Skeletal muscle satellite cell (primary cell): ENCODE measurements around the gene INPP5A.

Experiments used
- H3K27me3 ChIP-seq: 2 replicates; pipeline ENCODE4 v1.7.0; 2013; ENCODE audit warnings: low read length; ENCODE audit not compliant: control insufficient read depth, insufficient read depth
- H3K36me3 ChIP-seq: 2 replicates; pipeline ENCODE4 v1.7.0; 2013; ENCODE audit warnings: mild to moderate bottlenecking, control low read depth, low read length; ENCODE audit not compliant: insufficient read depth
- H3K4me1 ChIP-seq: 2 replicates; pipeline ENCODE4 v1.7.0; 2013; ENCODE audit warnings: low read length; ENCODE audit not compliant: control insufficient read depth, insufficient read depth
- H3K4me2 ChIP-seq: 2 replicates; pipeline ENCODE4 v1.7.0; 2013; ENCODE audit warnings: mild to moderate bottlenecking, low read length
- H3K4me3 ChIP-seq: 2 replicates; pipeline ENCODE4 v1.7.0; 2013; ENCODE audit warnings: low read length
- H3K9ac ChIP-seq: 2 replicates; pipeline ENCODE4 v1.7.0; 2013; ENCODE audit warnings: mild to moderate bottlenecking, low read depth, low read length, moderate library complexity
- H3K9me3 ChIP-seq: replicated peaks from 2 replicates; pipeline ENCODE4 v1.7.0; 2013; ENCODE audit warnings: mild to moderate bottlenecking, control low read depth, low read length

The INPP5A gene

DNA sequence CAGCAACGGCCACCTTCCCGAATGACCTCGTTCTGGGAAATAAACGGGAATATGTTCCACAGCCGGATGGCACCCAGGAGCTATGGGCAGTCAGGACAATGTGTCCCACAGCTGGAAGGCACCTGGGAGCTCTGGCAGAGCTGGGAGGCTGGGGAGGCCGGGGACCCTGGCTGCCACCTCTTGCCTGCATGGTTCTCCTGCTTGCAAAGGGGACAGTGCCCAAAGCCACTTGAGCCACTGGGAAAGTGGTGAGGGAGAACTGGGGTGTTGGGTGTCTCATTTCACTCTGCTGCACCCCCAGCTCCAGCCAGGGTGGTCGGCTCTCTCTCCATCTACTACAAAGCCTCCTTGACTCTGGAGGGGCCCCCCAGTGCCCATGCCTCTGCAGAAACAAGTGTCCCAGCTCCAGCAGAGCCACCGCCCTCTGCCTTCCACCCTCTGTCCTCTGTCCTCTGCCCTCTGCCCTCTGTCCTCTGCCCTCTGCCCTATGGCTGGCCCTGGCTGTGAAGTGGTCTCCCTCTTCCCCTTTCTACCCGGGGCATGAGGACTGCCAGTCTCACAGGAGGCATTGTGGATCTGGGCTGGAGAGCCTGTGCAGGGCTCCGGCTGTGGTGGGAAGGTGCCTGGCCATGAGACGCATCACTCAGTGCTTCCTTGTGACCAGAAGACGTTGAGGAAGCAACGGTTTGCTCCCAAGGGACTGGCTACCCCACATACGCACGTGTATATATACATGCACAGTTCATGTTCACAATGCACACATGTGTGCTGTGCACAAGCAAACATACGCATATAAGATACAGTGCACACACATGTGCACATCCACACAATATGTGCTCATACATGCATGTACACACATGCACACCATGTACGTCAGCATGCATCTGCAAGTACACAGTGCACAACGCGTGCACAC, 21.5 kb upstream of the INPP5A start:
- peaks cover 28% of the 10 kb centered on the region for H3K4me1 ChIP-seq
- peak overlapping the region; percentile 83 for H3K4me2 ChIP-seq
- no peak overlapping the region for H3K4me3 ChIP-seq
- no peaks in the 10 kb centered on the region for H3K36me3 ChIP-seq
- H3K9me3 ChIP-seq = no peaks in the 10 kb centered on the region
- peak overlapping the region; percentile 78 for H3K9ac ChIP-seq
- H3K27me3 ChIP-seq = peaks cover 9% of the 10 kb centered on the region

DNA sequence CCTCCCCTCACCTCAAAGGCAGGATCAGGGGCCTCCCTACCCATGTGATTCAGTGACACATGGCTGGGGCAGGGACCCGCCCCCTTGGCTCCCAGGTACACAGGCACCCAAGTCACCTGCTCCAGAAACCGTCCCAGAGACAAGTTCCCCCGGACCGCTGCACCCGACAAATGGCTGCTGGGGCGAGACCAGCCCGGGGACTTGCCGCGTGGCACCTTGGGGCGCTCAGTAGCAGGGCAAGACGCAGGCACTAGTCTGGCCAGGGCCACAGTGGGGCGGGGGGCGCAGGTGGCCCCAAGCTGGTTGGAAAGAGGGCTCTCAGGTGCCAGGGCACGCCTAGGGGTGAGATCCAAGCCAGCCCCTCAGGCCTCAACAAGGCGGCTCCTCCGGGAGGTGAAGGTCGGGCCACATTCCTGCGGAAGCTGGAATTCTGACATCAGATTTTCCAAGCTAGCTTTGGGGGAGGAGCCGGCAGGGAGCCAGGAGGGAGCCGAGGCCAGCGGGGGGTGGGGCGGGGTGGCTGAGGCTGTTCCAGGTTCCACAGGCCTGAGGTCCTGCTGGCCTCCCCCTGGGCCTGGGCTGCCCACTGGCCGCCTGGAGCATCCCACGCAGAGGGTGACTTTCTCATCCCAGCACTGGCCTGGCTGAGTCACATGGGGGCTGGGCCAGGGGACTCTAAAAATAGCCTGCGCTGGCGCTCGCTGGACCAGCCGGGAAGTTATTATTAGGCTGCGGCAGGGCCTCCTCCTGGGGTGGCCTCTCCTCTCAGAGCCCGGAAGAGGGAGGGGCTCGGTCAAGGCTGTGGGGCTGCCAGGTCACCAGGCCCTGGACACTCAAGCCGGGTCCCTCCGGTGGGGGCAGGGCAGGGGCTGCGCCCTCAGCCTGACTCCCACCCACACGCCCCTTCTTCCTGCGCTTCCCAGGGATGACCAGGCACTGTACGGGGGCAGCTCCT, 20.5 kb upstream of the INPP5A start:
- H3K27me3 ChIP-seq = peaks cover 4% of the 10 kb centered on the region
- H3K4me3 ChIP-seq = peak overlapping the region; percentile 59
- peaks cover 28% of the 10 kb centered on the region for H3K4me1 ChIP-seq
- no peaks in the 10 kb centered on the region for H3K9me3 ChIP-seq
- H3K4me2 ChIP-seq = peak overlapping the region; percentile 83
- H3K9ac ChIP-seq = peak overlapping the region; percentile 78
- no peaks in the 10 kb centered on the region for H3K36me3 ChIP-seq

DNA sequence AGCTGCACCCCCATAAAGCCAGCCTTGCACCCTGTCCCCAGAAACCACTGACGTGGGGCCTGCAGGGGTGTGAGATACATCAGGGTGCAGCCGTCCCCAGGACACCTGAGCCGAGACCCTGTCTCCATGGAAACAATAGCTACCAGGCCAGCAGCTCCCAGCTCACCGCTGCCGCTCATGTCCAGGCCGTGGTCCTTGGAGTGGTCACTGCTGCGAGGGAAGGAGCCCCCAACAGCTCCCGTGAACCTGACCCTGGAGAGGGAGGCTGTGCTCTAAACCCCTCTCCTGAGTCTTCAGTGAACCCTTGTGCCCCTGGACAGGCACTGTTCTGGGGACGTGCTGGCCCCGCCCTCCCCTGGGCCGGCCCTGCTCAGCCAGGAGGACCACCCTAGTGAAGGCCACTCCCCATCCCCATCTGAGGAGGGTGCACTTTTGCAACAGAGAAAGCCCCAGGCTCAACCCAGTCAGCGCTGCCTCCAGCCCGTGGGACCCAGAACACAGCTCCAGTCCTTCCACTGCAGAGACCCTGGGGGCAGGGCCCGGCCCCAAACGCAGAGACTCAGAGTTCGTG, 19.6 kb upstream of the INPP5A start:
- H3K9ac ChIP-seq = peak overlapping the region; percentile 78
- H3K36me3 ChIP-seq = no peaks in the 10 kb centered on the region
- peak overlapping the region; percentile 83 for H3K4me2 ChIP-seq
- H3K27me3 ChIP-seq = no peaks in the 10 kb centered on the region
- H3K4me1 ChIP-seq = peaks cover 28% of the 10 kb centered on the region
- H3K4me3 ChIP-seq = peak overlapping the region; percentile 59
- no peaks in the 10 kb centered on the region for H3K9me3 ChIP-seq

DNA sequence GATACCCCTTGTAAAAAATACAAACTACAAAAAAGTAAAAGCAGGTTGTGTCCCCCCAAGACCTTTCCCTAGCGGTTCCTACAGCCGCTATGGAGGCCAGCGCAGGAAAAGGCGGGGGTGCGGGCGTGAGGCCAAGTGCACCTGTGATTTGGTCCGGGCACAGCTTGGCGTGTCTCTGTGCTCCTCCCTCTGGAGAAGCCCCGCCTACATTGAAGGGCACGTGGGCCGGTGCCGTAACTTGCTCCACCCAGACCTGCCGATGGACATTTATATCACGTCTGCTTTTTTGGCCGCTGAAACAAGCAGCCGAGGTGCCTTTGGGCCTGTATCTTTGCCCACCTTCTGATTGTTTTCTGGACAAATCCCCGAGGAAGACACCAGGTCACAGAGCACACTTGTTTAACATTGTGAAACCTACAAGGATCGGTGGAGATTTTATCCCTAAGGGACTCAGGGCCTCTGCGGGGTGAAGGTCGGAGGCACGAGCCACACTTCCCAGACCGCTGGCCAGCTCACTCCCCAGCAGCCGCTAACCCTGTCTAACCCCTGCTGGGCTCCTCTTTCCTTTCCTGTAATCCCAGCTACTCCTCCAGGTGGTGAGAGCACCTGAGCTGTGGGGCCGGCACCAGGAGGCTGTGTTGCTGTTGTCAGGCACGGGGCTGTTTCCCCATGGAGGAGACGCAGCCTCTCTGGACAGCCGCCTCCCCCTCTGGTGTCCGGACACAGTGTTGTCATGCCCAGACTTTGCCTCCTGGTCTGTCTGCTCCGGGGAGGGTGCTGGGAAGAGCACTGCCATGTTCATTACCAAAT, 18.8 kb upstream of the INPP5A start:
- Histone ChIP-seq H3K9me3 (no peaks in the 10 kb centered on the region), H3K9ac (no peak overlapping the region), H3K36me3 (no peaks in the 10 kb centered on the region), H3K4me3 (no peak overlapping the region), H3K4me1 (peaks cover 28% of the 10 kb centered on the region), H3K4me2 (no peak overlapping the region), H3K27me3 (peaks cover 6% of the 10 kb centered on the region)

DNA sequence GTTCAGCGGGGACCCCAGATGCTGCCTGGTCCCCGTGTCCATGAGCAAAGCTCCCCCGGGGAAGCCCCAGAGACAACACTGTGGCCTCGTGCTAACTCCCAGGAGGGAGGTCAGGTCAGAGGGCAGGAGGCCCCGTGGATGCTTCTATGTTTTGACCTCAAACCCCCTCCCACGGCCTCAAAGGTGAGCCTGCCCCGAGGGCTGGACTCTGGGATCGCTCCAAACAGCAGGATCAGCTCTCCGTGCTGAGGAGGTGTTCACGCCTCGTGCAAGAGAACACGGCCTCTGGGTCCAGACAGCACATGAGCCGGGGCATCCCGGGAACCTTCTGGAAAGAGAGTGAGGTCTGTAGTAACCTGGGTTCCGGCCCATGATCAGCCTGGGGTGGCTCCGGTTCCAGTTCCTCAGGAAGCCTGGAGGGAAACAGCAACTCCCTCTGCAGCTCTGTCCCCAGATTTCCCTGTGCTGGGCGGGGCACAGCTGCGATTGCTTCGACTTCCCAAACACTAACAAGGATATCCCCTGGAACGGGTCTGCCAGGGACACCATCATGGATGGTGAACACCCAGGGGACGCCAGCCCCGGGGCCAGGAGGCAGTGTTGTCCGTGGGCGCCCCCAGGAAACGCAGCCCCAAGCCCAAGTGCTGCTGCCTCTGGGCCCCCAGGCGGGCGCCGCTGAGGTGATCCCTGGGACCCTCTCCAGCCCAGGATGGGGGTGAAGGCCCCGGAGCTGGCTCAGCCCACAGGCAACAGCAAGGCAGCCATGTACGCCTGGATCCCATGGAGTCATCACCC, 18.0 kb upstream of the INPP5A start:
- H3K4me1 ChIP-seq = peaks cover 28% of the 10 kb centered on the region
- H3K4me3 ChIP-seq = no peak overlapping the region
- peaks cover 12% of the 10 kb centered on the region for H3K27me3 ChIP-seq
- no peak overlapping the region for H3K4me2 ChIP-seq
- H3K9me3 ChIP-seq = no peaks in the 10 kb centered on the region
- no peaks in the 10 kb centered on the region for H3K36me3 ChIP-seq
- H3K9ac ChIP-seq = no peak overlapping the region

DNA sequence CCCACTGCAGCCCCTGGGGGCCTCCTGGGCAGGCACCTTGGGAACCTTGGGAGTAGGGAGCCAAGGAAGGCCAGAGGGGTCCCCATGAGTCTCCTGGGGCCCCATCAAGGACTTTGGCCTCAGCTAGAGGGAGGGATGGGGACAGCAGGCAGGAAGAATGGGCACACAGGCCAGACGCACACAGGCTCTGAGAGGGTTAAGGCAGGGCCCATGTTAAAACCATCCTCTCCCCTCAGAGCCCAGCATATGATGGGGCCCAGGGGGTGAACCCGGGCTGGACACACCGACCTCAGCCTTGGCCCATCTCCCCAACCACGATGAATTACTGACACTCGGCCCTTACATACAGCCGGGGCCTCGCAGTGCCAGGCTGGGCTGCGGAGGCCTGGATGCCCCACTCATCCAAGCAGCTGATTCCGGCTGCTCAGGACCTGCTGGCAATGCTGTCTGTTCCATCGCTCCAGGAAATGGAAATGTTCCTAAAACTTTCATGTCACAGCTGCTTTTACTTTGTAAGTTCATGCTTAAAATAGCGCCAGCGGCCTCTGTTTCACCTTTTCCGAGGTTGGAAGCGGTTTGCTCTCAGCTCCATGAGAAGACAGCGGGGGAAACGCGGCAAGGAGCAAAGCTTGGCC, 17.3 kb upstream of the INPP5A start:
- no peaks in the 10 kb centered on the region for H3K36me3 ChIP-seq
- no peaks in the 10 kb centered on the region for H3K9me3 ChIP-seq
- peaks cover 28% of the 10 kb centered on the region for H3K4me1 ChIP-seq
- H3K4me3 ChIP-seq = no peak overlapping the region
- peak overlapping the region; percentile 8 for H3K9ac ChIP-seq
- peaks cover 12% of the 10 kb centered on the region for H3K27me3 ChIP-seq
- H3K4me2 ChIP-seq = no peak overlapping the region

DNA sequence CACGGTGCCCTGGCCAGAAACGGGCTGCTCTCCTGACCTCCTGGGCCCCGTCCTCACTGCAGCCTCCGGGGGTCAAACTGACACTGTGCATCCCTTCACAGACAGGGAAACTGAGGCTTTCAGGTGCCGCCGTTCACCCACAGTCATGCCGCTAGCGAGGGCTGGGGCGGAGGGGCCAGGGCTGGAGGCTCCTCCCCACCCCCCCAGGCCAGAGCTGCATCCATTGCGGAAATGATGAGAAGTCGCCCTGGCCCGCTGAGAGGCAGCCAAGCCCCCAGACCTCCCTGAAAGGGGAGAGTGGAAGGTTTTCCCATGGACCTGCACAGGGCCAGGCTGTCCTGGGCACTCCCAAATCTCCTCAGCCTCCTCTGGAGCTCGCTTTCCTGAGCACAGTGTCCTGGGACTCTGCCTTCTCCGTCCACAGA, 16.5 kb upstream of the INPP5A start:
- no peaks in the 10 kb centered on the region for H3K9me3 ChIP-seq
- H3K27me3 ChIP-seq = peaks cover 12% of the 10 kb centered on the region
- H3K4me1 ChIP-seq = peaks cover 28% of the 10 kb centered on the region
- H3K9ac ChIP-seq = no peak overlapping the region
- no peak overlapping the region for H3K4me3 ChIP-seq
- H3K36me3 ChIP-seq = no peaks in the 10 kb centered on the region
- H3K4me2 ChIP-seq = no peak overlapping the region

DNA sequence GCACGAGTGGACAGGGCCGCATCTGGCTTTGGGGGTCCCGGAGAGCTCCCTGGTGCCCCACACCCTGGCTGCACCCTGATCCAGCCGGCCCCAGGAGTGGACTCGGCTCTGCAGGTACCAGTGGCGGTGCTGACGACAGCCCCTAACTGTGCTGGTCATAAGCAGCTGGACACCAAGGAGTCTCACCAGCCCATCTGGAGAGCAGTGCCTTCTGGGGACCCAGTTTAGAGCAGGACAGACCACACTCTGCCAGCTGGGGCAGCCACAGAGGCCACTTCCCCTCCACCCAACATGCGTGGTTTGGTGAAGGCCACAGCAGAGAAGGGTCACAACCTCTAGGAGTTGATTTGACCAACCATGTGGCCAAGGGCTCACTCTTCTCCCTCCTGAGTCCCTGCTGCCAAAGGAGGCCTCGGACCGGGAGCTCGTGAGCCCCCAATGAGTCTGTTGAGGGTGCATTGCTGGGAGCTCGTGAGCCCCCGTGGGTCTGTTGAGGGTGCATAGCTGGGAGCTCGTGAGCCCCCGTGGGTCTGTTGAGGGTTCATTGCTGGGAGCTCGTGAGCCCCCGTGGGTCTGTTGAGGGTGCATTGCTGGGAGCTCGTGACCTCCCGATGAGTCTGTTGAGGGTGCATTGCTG, 16.0 kb upstream of the INPP5A start:
- Histone ChIP-seq H3K9me3 (no peaks in the 10 kb centered on the region), H3K27me3 (peaks cover 12% of the 10 kb centered on the region), H3K9ac (no peak overlapping the region), H3K4me1 (peaks cover 24% of the 10 kb centered on the region), H3K36me3 (no peaks in the 10 kb centered on the region), H3K4me3 (no peak overlapping the region), H3K4me2 (no peak overlapping the region)

DNA sequence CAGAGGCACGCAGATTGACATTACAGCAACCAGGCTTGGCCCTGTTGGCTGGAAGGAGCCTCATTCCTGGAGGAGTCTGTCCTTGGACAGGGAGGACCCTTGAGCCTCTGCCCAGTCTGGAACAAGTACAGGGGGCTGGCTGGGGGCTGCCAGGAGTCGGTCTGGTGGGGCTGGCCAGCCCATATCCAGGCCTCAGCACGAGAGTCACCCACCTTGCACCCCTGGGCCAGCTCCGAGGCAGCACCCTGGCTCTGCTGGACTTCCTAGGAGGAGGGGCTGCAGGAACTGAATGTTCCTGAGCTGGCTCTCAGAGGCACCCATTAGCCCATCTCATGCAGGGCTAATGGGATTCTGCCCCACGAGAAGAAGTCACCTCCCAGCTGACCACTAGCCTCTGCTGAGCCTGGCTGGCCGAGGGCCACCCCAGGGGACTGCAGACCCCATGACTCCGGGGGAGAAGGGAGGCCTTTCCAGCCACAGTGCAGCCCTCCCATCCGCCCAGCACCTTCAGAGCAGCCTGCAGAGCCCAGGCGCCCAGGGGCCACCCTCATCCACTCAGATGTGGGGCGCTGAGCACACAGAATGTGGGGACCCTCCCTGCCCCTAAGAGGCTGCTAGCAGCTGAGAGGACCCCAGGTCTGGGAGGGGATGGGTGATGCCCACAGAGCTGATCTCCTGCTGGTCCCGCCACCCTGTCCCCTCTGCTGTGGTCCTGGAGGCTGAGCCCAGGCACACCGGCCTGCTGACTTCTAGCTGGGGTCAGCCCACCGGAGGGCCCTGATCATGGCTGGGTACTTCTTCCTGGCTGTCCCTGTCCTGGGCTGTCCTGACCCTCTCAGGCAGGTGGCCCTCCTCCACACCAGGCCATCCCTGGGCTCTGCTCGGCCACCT, 14.8 kb upstream of the INPP5A start:
- peaks cover 13% of the 10 kb centered on the region for H3K4me1 ChIP-seq
- no peak overlapping the region for H3K4me3 ChIP-seq
- H3K4me2 ChIP-seq = no peak overlapping the region
- H3K9ac ChIP-seq = no peak overlapping the region
- H3K27me3 ChIP-seq = peaks cover 16% of the 10 kb centered on the region
- no peaks in the 10 kb centered on the region for H3K9me3 ChIP-seq
- H3K36me3 ChIP-seq = no peaks in the 10 kb centered on the region
